IPS-15b (cell line): ENCODE measurements around the gene DCAF16.

ENCODE experiments used
- H3K27me3 ChIP-seq: one replicate; pipeline ENCODE4 v1.6.1; 2013; ENCODE audit warnings: low read length; ENCODE audit not compliant: control insufficient read depth, insufficient read depth
- H3K36me3 ChIP-seq: one replicate; pipeline ENCODE4 v1.6.1; 2013; ENCODE audit warnings: low read length; ENCODE audit not compliant: control insufficient read depth, insufficient read depth
- H3K4me1 ChIP-seq: one replicate; pipeline ENCODE4 v1.6.1; 2013; ENCODE audit warnings: mild to moderate bottlenecking, low read length; ENCODE audit not compliant: control insufficient read depth, insufficient read depth
- H3K4me3 ChIP-seq: one replicate; pipeline ENCODE4 v1.5.1; 2013; ENCODE audit warnings: low read depth, low read length
- H3K9ac ChIP-seq: one replicate; pipeline ENCODE4 v1.6.1; 2013; ENCODE audit warnings: low read depth, mild to moderate bottlenecking, low read length
- H3K9me3 ChIP-seq: one replicate; pipeline ENCODE4 v1.6.1; 2013; ENCODE audit warnings: mild to moderate bottlenecking, low read length; ENCODE audit not compliant: control insufficient read depth, insufficient read depth

The DCAF16 gene

DNA sequence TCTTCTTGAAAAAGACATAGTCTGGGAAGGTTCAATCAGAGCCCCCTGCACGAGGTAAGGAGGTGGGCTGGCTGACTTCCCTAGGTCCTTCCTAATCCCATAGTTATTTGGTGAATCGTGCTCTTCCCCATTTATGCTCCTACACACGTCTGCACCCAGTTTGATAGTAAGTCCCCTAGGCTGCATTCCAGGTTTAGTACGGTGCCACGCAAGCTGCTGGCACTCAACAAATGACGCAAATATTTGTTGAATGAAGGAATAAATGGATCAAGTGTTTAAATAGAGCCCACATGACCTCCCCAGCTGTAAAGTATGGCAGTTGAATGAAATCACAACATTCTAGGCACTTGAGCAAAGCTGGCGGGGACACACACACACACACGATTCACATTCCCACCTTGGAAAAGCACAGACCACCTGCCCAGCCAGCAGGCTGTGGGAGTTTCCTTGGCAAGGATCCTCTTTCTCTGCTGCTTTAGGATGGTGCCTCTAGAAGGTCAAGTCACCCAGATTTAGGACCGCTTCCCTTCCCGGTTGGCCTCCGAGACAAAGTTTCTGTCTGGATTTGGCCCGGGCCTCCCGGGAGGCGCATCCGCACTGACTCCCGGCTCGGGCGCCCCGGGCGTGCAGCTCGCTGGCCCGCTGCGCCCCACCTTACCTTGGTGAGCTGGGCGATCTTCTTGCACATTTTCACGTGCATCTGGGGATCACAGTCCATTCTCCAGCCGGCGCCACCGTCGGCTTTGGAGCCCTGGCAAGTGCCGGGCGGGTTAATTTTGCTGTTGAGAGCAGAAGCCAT lies 29.9 kb downstream of the DCAF16 start:
- Histone ChIP-seq H3K9me3 (no peaks in the 10 kb centered on the region), H3K36me3 (no peaks in the 10 kb centered on the region), H3K27me3 (peaks cover 48% of the 10 kb centered on the region), H3K4me3 (peak overlapping the region; percentile 53), H3K9ac (no peak overlapping the region), H3K4me1 (peaks cover 3% of the 10 kb centered on the region)

GRCh38 chr4:17778431-17778830 lies 32.1 kb downstream of the DCAF16 start:
- Histone ChIP-seq H3K36me3 (no peaks in the 10 kb centered on the region), H3K9me3 (no peaks in the 10 kb centered on the region), H3K4me3 (no peak overlapping the region), H3K27me3 (peaks cover 46% of the 10 kb centered on the region), H3K9ac (no peak overlapping the region), H3K4me1 (peaks cover 3% of the 10 kb centered on the region)

- H3K27me3 ChIP-seq = no peaks in the 10 kb centered on the region
- H3K4me3 ChIP-seq = no peak overlapping the region
- H3K9ac ChIP-seq = no peak overlapping the region
- no peaks in the 10 kb centered on the region for H3K9me3 ChIP-seq
- no peaks in the 10 kb centered on the region for H3K4me1 ChIP-seq
- no peaks in the 10 kb centered on the region for H3K36me3 ChIP-seq
Measured at GRCh38 chr4:17773135-17773698, 37.3 kb downstream of the DCAF16 start.

GRCh38 chr4:17771284-17771908 lies 39.2 kb downstream of the DCAF16 start:
- Histone ChIP-seq H3K36me3 (no peaks in the 10 kb centered on the region), H3K4me1 (no peaks in the 10 kb centered on the region), H3K27me3 (no peaks in the 10 kb centered on the region), H3K9ac (no peak overlapping the region), H3K4me3 (no peak overlapping the region), H3K9me3 (no peaks in the 10 kb centered on the region)

DNA sequence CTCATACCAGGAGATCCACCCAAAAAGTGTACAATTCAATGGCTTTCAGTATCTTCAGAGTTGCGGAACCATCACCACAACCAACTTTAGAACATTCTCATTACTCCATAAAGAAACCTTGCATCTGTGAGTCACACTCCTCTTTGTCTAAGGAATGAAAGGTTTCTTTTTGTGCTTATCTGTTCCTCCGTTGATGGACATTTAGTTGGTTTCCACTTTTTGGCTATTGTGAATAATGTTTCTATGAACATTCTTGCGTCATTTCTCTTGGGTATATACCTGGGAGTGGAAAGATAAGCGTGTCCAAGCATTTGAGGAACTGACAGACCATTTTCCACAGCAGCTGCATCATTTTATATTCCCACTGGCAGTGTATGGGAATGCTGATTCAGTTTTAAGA lies 39.7 kb downstream of the DCAF16 start:
- H3K9ac ChIP-seq = no peak overlapping the region
- no peaks in the 10 kb centered on the region for H3K4me1 ChIP-seq
- no peaks in the 10 kb centered on the region for H3K9me3 ChIP-seq
- H3K36me3 ChIP-seq = no peaks in the 10 kb centered on the region
- H3K27me3 ChIP-seq = no peaks in the 10 kb centered on the region
- H3K4me3 ChIP-seq = no peak overlapping the region

GRCh38 chr4:17769406-17770174 lies 41.0 kb downstream of the DCAF16 start:
- Histone ChIP-seq H3K27me3 (no peaks in the 10 kb centered on the region), H3K4me1 (no peaks in the 10 kb centered on the region), H3K9ac (no peak overlapping the region), H3K36me3 (no peaks in the 10 kb centered on the region), H3K9me3 (no peaks in the 10 kb centered on the region), H3K4me3 (no peak overlapping the region)

DNA sequence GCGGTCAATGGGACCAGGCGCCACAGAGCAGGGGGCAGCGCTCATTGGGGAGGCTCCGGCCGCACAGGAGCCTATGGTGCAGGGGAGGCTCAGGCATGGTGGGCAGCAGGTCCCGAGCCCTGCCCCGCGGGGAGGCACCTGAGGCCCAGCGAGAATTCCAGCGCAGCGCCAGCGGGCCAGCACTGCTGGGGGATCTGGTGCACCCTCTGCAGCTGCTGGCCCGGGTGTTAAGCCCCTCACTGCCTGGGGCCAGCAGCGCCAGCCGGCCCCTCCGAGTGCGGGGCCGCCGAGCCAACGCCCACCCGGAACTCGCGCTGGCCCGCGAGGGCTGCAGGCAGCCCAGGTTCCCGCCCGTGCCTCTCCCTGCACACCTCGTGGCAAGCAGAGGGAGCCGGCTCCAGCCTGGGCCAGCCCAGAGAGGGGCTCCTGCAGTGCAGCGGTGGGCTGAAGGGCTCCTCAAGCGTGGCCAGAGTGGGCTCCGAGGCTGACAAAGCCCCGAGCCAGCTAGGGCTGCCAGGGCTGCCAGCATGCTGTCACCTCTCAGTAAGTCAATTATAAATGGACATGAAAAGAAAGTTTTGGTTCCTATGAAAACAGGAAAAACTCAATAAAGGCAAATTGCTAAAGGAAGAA lies 43.6 kb downstream of the DCAF16 start:
- Histone ChIP-seq H3K9me3 (no peaks in the 10 kb centered on the region), H3K27me3 (no peaks in the 10 kb centered on the region), H3K36me3 (no peaks in the 10 kb centered on the region), H3K4me3 (no peak overlapping the region), H3K4me1 (no peaks in the 10 kb centered on the region), H3K9ac (no peak overlapping the region)

- no peaks in the 10 kb centered on the region for H3K9me3 ChIP-seq
- no peaks in the 10 kb centered on the region for H3K27me3 ChIP-seq
- no peak overlapping the region for H3K4me3 ChIP-seq
- no peaks in the 10 kb centered on the region for H3K36me3 ChIP-seq
- no peak overlapping the region for H3K9ac ChIP-seq
- H3K4me1 ChIP-seq = peaks cover 3% of the 10 kb centered on the region
Measured at GRCh38 chr4:17765514-17766286, 44.9 kb downstream of the DCAF16 start.

- peaks cover 6% of the 10 kb centered on the region for H3K4me1 ChIP-seq
- no peaks in the 10 kb centered on the region for H3K9me3 ChIP-seq
- no peak overlapping the region for H3K9ac ChIP-seq
- no peaks in the 10 kb centered on the region for H3K27me3 ChIP-seq
- H3K4me3 ChIP-seq = no peak overlapping the region
- H3K36me3 ChIP-seq = no peaks in the 10 kb centered on the region
Measured at GRCh38 chr4:17763931-17764330, 46.6 kb downstream of the DCAF16 start.

GRCh38 chr4:17763416-17763815 lies 47.1 kb downstream of the DCAF16 start:
- H3K4me3 ChIP-seq = no peak overlapping the region
- H3K9ac ChIP-seq = no peak overlapping the region
- no peaks in the 10 kb centered on the region for H3K27me3 ChIP-seq
- peaks cover 6% of the 10 kb centered on the region for H3K4me1 ChIP-seq
- no peaks in the 10 kb centered on the region for H3K9me3 ChIP-seq
- no peaks in the 10 kb centered on the region for H3K36me3 ChIP-seq

GRCh38 chr4:17762726-17763125 lies 47.8 kb downstream of the DCAF16 start:
- Histone ChIP-seq H3K9me3 (no peaks in the 10 kb centered on the region), H3K4me1 (peaks cover 6% of the 10 kb centered on the region), H3K4me3 (no peak overlapping the region), H3K27me3 (no peaks in the 10 kb centered on the region), H3K9ac (no peak overlapping the region), H3K36me3 (no peaks in the 10 kb centered on the region)
